NCI-H146 (cell line): ENCODE results near the gene CEP131.

Experiments
- DNase-seq: peaks from one replicate; lab custom pipeline; 2025; lab: John Stamatoyannopoulos, UW

Gene CEP131

GRCh38 chr17:81251709-81252301, 29.0 kb upstream of the CEP131 start:
- peak; percentile 33 for DNase-seq

- peak; percentile 40 for DNase-seq
These were observed 28.4 kb upstream of the CEP131 start for GRCh38 chr17:81251094-81251708.

DNA sequence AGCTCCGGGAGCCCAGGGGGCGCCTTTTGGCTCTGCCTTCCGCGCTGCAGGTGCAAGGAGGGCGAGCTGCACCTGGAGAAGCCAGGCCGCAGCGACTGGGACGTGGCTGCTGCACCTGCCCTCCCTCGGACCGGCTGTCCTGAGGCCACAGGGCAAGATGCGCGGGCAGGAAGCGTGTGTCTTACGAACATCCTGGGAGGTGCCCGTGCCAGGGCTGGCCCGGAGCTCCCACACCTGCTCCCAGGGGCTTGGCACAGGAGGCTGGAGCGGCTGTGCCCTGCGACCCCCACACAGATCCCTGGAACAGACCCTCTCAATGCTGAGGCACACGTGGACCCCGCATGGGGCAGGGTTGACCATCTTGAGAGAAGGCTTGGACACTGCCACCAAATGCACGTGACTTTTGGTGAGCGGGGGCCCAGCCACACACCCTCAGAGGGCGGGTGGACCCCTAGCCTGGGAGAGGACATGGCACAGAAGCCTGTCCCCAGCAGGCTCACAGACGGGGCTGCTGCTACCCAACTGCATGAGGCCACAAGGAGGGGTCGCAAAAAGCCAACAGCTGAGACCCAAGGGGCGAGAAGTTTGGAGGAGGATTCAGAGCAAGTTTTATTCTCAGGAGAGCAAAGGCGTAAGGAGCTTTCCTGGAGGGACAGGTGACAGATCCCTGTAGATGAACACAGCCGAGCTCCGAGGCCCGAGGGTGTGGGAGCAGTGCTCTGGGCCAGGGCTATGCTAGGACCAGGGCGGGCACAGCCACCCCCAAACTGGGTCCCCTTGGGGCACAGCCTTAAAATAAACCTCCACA, 27.7 kb upstream of the CEP131 start:
- no peak for DNase-seq

GRCh38 chr17:81249223-81250040, 26.7 kb upstream of the CEP131 start:
- peak; percentile 9 for DNase-seq

DNA sequence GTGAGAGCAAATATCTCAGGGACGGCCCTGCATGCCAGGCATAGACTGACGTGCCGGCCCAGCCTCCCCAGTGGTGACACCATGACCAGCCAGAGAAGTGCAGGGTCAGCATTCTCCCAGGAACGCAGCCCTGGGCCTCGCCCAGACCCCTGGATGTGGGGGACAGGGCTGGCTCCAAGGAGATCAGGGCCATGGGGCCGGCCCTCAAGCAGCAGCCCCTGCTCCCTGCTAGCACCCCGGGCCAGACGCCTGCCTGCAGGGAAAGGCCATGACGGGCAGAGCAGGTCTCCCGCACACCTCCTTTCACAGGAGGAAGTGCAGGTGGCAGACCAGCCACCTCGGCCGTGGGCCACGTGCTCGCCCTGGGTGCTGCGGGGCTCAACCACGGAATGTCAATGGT, 25.9 kb upstream of the CEP131 start:
- DNase-seq: no peak

DNA sequence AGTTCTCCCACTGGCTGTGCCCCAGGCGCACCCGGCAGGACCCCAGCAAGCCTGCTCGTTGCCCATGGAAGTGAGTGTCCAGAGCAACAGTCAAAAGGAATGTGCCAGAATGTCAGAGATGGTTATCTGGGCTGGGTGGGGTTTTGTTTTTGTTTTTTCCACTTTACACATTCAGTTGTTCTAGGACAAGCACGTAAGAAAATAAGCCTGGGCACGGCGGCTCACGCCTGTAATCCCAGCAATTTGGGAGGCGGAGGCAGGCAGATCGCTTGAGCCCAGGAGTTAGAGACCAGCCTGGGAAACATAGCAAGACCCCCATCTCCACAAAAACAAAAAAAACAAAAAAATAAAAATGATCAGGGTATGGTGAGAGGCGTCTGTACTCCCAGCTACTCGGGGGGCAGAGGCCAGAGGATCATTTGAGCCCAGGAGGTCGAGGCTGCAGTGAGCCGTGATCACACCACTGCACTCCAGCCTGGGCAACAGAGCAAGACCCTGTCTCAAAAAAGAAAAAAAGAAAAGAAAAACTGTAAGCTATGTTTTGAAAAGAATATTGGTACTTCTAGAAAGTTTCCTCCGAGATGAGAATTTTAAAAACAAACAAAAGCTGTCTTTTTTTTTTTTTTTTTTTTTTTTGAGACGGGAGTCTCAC, 24.7 kb upstream of the CEP131 start:
- DNase-seq: no peak

DNA sequence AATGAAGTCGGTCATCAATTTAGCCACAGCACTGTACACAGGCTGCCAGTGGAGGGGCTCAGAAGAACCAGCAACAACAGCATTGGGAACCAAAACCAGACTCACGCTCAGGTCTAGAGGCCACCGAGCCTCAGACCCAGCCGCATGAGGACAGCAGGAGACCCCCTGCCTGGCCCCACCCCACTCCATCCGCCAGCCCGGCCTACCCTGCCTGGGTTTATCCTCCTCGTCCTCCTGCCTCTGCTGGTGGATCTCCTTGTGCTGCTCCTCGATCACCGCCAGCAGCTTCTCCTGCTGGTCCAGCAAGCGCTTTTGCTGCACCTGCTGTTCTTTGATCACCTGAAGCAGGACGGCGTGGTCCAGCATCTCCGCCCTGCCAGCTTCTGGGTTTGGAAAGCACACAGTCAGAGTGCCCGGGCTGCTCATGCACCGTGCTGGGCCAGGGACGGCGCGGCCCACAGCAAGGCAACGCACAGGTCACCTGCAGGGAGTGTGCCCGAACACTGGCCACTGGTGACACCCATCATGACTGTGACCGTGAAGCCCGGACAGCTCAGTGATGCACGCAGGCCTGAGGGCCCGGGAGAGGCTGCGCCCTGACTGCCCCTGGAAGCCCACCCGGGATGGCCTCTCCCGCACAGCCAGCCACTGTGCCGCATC, 24.0 kb upstream of the CEP131 start:
- DNase-seq: no peak

DNA sequence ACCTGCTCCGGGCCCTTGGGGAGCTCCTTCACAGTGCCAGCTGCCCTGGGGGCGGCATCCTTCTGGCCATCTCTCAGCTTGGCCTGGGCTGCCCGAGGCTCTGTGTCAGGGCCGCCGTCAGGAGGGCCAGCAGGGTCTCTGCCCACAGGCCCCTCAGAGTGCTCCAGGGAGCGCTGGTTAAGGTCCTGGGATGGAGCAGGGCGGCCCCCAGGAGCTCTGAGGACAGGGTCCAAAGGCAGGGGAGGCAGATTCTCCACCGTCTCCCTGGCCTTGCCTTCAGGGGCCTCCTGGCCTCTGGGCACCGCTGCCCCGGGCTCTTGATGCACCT, 23.5 kb upstream of the CEP131 start:
- no peak for DNase-seq

GRCh38 chr17:81245665-81246342, 23.0 kb upstream of the CEP131 start:
- no peak for DNase-seq

- DNase-seq: no peak
These were observed 22.4 kb upstream of the CEP131 start for GRCh38 chr17:81245024-81245664.

GRCh38 chr17:81244358-81245023, 21.7 kb upstream of the CEP131 start:
- DNase-seq: no peak

GRCh38 chr17:81243333-81243664, 20.5 kb upstream of the CEP131 start:
- no peak for DNase-seq

GRCh38 chr17:81242421-81243332, 19.9 kb upstream of the CEP131 start:
- DNase-seq: no peak

DNA sequence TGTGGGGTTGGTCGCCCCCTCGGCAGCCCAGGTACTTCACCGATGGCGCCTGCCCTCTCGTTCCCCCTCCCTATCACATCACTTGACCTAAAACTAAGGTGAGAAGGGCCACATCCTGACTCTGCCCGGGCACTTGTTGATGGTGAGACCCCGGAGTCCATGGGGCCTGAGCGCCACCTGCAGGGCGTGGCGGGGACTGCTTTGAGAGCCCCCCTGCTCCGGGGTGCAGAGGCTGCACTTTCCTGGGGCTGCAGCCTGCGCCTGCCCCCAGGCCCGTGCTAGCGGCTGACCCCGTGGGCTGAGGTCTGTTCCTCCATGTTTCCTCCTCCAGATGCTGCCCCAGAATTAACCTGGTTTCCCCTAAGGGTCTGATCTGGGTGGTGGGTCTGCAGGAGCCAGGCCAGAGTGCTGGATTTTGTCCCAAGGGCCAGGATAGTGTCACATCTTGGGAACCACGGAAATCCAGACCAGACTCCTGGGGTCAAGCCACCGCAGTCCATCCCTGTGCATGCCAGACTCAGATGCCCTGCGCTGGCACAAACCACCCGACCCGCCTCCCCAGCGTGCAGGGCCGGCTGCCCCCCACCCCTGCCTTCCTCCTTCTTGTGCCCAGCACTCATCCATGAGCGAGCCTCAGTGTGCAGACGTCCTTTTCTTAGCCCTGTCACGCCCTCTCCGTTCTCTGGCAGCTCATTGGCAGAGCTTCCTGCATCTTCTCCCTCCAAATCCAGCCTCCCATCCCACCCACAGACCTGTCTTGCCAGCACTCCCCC, 19.1 kb upstream of the CEP131 start:
- DNase-seq: peak; percentile 37

GRCh38 chr17:81241203-81241602, 18.4 kb upstream of the CEP131 start:
- DNase-seq: no peak

- no peak for DNase-seq
These were observed 18.0 kb upstream of the CEP131 start for GRCh38 chr17:81240761-81241160.

DNA sequence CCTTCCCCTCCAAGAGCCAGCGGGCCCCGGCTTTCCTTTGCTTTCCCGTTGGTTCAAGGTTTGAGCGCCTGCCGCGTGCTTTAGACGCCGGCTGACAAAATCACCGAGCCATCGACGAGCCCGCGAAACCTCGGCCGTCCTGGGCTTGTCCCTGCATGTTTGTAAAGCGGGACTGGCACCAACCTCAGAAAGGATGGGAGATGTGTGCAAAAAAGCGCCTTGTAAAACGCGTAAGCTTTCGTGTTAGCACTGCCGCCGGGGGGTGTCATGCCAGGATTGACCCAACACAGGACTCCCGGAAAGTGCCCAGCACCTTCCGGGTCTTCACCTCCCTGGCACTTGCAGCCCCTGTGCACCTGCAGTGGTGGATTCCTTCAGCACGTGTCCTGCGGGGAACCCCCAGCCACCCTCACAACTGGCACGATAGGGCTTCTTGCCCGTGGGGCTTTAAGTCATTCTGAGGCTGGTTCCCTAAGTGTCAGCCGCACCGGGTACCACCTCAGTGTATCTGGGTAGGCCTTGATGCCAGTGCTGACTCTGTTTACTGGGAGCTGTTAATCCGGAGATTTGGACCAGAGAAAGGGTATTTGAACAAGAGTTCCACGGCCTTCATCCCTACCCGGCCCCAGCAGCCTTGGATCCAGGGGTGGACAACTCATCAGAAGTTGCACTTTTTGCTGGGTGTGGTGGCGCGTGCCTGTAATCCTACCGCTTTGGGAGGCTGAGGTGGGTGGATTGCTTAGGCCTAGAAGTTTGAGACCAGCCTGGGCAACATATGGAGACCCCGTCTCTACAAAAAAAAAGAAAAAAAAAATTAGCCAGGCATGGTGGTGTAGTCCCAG, 17.2 kb upstream of the CEP131 start:
- DNase-seq: peak; percentile 39
